MCF 10A (cell line): ENCODE results near the gene TCERG1L. TPM values are rescaled to one million over a fixed set of nuclear protein-coding genes. Genes with fewer than 3 reads are reported as not detected.

Experiments
- BruUV-seq: library from RNA; stranded (reverse); fragments of 400-500 nt; replicated peaks from 2 replicates; lab custom pipeline; 2021; lab: Mats Ljungman, UMichigan
- CTCF ChIA-PET: fragments of 300-600 bp; sonication (Branson Sonifier 250); formaldehyde crosslinking; extraction: SDS; loops from one replicate; lab custom pipeline; 2021; ENCODE audit warnings: antibody characterized with exemption, inconsistent platforms; lab: Yijun Ruan, JAX
- POLR2A ChIA-PET: fragments of 300-600, 350-650 bp; sonication (Branson Sonifier 250); formaldehyde crosslinking; extraction: SDS; loops from one replicate; lab custom pipeline; 2020; ENCODE audit warnings: antibody characterized with exemption, inconsistent platforms; lab: Yijun Ruan, JAX
- DNase-seq: peaks from one replicate; pipeline ENCODE4 v3.0.0-alpha.2; 2018; ENCODE audit not compliant: unreplicated experiment
- H3K27ac Mint-ChIP-seq: one replicate; pipeline ENCODE4 v1.8.0; 2022; ENCODE audit warnings: mild to moderate bottlenecking, low read depth, mixed read lengths; ENCODE audit not compliant: unreplicated experiment
- H3K27me3 Mint-ChIP-seq: one replicate; pipeline ENCODE4 v1.8.0; 2022; ENCODE audit warnings: mixed read lengths; ENCODE audit not compliant: insufficient read depth, unreplicated experiment
- H3K36me3 Mint-ChIP-seq: one replicate; pipeline ENCODE4 v1.8.0; 2022; ENCODE audit warnings: mild to moderate bottlenecking, moderate library complexity, mixed read lengths; ENCODE audit not compliant: insufficient read depth, unreplicated experiment
- H3K4me1 Mint-ChIP-seq: one replicate; pipeline ENCODE4 v1.8.0; 2022; ENCODE audit warnings: mixed read lengths; ENCODE audit not compliant: insufficient read depth, unreplicated experiment
- H3K4me3 Mint-ChIP-seq: one replicate; pipeline ENCODE4 v1.8.0; 2022; ENCODE audit warnings: mild to moderate bottlenecking, moderate library complexity, mixed read lengths; ENCODE audit not compliant: unreplicated experiment
- H3K9me3 Mint-ChIP-seq: one replicate; pipeline ENCODE4 v1.8.0; 2022; ENCODE audit warnings: mixed read lengths; ENCODE audit not compliant: unreplicated experiment
- CTCF ChIP-seq: fragments of 200-600 bp; IDR thresholded peaks from one replicate; pipeline ENCODE4 v1.8.0; 2022; ENCODE audit warnings: antibody characterized with exemption, mild to moderate bottlenecking; ENCODE audit not compliant: unreplicated experiment
- intact Hi-C: fragments of 100-400 bp; cut with micrococcal nuclease; formaldehyde crosslinking; loops from 2 replicates; pipeline ENCODE4 v1.14.1; 2022
- total RNA-seq: library from RNA; stranded (reverse); gene quantifications from 2 replicates; pipeline ENCODE4 v1.2.3, GENCODE V29; 2022

The TCERG1L gene
- total RNA-seq, 1 experiment from 2014 or later: not detected

- TF ChIP-seq CTCF: no peak
- Mint-ChIP-seq H3K27ac (no peak overlapping the region), H3K9me3 (peaks cover 47% of the 10 kb centered on the region), H3K4me3 (no peak overlapping the region), H3K27me3 (no peaks in the 10 kb centered on the region), H3K4me1 (no peaks in the 10 kb centered on the region), H3K36me3 (no peaks in the 10 kb centered on the region)
- BruUV-seq: no TSS peak
- POLR2A ChIA-PET: interaction anchor here (1.0 kb wide), 1 partner anchor 28 kb away, joined by 3 read pairs; no protein-coding TSS in a partner anchor
- intact Hi-C loops: no loop called here
- CTCF ChIA-PET: interaction anchor here (0.5 to 0.6 kb wide), 2 partner anchors 54 to 1897 kb away, joined by 3 read pairs; no protein-coding TSS in a partner anchor
- DNase-seq: no peak
These were observed 11.0 kb downstream of the TCERG1L start for GRCh38 chr10:131300508-131300907.

GRCh38 chr10:131290781-131291180, 20.7 kb downstream of the TCERG1L start:
- no peak for DNase-seq
- H3K4me1 Mint-ChIP-seq: no peaks in the 10 kb centered on the region
- H3K36me3 Mint-ChIP-seq: no peaks in the 10 kb centered on the region
- ChIA-PET CTCF (no interaction called here), POLR2A (no interaction called here)
- no peak overlapping the region for H3K27ac Mint-ChIP-seq
- H3K4me3 Mint-ChIP-seq: no peak overlapping the region
- intact Hi-C loops: no loop called here
- TF ChIP-seq CTCF: no peak
- H3K9me3 Mint-ChIP-seq: peaks cover 11% of the 10 kb centered on the region
- BruUV-seq: no TSS peak
- H3K27me3 Mint-ChIP-seq: no peaks in the 10 kb centered on the region

- intact Hi-C loops: no loop called here
- no TSS peak for BruUV-seq
- ChIA-PET POLR2A (no interaction called here), CTCF (no interaction called here)
- Mint-ChIP-seq H3K9me3 (peaks cover 14% of the 10 kb centered on the region), H3K4me3 (no peak overlapping the region), H3K36me3 (no peaks in the 10 kb centered on the region), H3K27me3 (no peaks in the 10 kb centered on the region), H3K4me1 (no peaks in the 10 kb centered on the region), H3K27ac (no peak overlapping the region)
- TF ChIP-seq CTCF: no peak
- no peak for DNase-seq
These were observed 22.9 kb downstream of the TCERG1L start for GRCh38 chr10:131288648-131289047.

GRCh38 chr10:131282961-131283360, 28.6 kb downstream of the TCERG1L start:
- intact Hi-C loops: no loop called here
- H3K36me3 Mint-ChIP-seq: no peaks in the 10 kb centered on the region

More at GRCh38 chr10:131282961-131283360, 28.6 kb downstream of the TCERG1L start:
- no TSS peak for BruUV-seq
- Mint-ChIP-seq H3K27ac (no peak overlapping the region), H3K27me3 (no peaks in the 10 kb centered on the region), H3K4me1 (no peaks in the 10 kb centered on the region), H3K9me3 (peaks cover 14% of the 10 kb centered on the region), H3K4me3 (no peak overlapping the region)
- POLR2A ChIA-PET: no interaction called here
- no peak for TF ChIP-seq CTCF
- no peak for DNase-seq
- CTCF ChIA-PET: no interaction called here
